ENCODE data around the gene CLEC16A.

Gene CLEC16A, protein sequence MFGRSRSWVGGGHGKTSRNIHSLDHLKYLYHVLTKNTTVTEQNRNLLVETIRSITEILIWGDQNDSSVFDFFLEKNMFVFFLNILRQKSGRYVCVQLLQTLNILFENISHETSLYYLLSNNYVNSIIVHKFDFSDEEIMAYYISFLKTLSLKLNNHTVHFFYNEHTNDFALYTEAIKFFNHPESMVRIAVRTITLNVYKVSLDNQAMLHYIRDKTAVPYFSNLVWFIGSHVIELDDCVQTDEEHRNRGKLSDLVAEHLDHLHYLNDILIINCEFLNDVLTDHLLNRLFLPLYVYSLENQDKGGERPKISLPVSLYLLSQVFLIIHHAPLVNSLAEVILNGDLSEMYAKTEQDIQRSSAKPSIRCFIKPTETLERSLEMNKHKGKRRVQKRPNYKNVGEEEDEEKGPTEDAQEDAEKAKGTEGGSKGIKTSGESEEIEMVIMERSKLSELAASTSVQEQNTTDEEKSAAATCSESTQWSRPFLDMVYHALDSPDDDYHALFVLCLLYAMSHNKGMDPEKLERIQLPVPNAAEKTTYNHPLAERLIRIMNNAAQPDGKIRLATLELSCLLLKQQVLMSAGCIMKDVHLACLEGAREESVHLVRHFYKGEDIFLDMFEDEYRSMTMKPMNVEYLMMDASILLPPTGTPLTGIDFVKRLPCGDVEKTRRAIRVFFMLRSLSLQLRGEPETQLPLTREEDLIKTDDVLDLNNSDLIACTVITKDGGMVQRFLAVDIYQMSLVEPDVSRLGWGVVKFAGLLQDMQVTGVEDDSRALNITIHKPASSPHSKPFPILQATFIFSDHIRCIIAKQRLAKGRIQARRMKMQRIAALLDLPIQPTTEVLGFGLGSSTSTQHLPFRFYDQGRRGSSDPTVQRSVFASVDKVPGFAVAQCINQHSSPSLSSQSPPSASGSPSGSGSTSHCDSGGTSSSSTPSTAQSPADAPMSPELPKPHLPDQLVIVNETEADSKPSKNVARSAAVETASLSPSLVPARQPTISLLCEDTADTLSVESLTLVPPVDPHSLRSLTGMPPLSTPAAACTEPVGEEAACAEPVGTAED

DNA sequence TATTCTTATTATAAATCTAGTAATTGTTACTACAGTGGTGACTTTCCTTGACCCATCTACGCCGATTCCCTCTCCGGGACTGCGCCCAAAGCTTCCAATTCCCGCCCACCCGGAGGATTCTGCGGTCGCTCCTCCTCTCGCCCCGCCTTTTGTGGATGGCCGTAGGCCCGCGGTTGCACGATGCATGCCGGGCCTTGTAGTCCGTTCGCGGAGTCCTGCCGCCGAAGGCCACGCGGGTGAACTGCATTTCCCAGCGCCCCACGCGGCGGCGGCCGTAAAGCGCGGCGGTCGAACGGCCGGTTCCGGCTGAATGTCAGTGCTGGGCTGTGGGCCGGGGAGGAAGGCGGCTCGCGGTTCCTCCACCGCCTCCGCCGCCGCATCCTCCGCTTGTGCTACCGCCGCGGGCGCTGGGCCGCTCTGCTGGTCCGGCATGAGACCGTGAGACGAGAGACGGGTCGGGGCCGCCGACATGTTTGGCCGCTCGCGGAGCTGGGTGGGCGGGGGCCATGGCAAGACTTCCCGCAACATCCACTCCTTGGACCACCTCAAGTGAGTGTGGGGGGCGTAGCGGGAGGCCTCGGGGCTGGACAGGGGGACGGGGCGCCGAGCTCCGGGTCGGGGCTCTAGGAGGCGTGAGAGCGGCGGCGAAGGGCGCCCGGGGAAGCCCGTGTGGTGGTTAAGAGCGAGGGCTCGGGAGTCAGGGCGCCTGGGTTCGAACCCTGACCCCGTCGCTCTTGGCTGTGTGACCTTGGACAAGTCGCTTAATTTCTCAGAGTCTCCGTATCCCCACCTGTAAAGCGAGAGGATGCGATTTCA is at the start of gene CLEC16A:
TSS of gene CLEC16A (plus strand) at position 316 of the 816 bp plus-strand sequence. CDS start at position 470, 154 bp downstream.
- DNase-seq (ENCODE audit: low read depth in 2 of 2) = peak; percentile 89 to 96

- DNase-seq (ENCODE audit: low read depth in 2 of 2) = no peak
Measured at GRCh38 chr16:10895053-10895946, 49.1 kb upstream of the CLEC16A start.

DNA sequence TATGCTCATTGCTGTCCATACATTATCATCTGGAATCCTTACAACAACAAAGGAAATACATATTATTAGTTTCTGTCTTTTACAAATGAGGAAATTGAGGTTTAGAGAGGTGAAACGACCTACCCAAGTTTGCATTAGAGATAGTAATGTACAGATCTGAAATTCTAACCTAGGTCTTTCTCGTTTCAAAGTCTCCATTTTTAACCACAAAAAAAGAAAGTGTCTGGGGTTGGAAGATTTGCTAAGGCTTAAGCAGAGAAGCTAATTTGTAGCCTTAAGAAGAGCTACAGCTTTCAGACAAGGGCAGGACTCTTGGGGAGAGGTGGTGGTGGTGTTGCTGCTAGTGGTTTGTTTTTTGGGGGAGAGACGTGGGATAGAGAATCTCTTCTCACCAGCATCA is 48.2 kb upstream of the CLEC16A start:
- no peak for DNase-seq (ENCODE audit: low read depth in 2 of 2)

DNA sequence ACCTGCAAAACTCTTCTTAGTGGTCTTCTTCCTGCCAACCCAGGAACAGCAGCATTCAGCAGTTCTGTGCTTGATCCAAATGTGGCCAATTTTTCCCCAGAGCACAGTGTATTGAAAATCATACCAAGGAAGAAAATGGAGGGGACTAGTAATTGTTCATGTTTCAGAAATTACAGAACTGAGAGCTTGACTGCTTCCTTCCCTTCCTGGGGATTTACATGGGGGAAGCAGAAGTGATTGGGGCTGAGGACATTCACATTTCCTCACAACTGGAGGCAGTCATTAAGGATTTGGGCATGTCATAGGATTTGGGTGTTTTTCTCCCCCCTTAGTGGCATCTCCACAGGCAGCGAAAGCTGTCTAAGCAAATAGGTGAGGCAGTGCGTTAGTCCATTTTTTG is 47.6 kb upstream of the CLEC16A start:
- DNase-seq (ENCODE audit: low read depth in 2 of 2) = no peak

DNA sequence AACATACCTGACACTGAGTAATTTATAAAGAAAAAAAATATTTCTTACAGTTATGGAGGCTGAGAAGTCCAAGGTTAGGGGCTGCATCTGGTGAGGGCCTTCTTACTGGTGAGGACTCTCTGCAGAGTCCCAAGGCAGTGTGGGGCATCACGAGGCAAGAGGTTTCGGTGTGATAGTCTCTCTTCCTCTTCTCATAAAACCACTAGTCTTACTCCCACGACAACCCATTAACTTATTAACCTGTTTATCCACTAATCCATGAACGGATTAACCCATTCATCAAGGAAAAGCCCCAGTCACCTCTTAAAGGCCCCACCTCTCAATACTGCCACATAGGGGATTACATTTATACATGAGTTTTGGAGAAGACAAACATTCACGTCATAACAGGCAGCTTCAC is 47.2 kb upstream of the CLEC16A start:
- DNase-seq (ENCODE audit: low read depth in 2 of 2) = no peak

DNA sequence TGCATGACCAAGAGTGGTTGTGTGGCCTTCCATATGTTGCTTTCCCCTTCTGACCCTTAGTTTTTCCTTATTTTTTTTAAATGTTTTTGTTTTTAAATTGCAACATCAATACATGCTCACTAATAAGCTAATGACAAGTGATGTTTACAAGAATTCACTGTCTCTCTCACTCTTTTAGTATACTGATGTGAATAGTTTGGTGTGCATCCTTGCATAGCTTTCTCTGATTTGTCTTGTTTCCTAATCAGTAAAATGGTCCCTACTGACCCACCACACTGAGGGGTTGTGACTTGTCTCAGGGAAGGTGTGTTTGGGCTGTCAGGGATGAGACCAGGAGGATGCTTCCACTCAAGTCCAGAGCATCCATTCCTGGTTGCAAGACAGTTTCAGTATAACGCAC is 41.4 kb upstream of the CLEC16A start:
- DNase-seq (ENCODE audit: low read depth in 2 of 2) = no peak

DNA sequence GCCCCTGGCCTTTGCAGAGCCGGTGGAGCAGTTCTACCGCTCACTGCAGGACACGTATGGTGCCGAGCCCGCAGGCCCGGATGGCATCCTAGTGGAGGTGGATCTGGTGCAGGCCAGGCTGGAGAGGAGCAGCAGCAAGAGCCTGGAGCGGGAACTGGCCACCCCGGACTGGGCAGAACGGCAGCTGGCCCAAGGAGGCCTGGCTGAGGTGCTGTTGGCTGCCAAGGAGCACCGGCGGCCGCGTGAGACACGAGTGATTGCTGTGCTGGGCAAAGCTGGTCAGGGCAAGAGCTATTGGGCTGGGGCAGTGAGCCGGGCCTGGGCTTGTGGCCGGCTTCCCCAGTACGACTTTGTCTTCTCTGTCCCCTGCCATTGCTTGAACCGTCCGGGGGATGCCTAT is 37.9 kb upstream of the CLEC16A start:
- DNase-seq (ENCODE audit: low read depth in 2 of 2) = no peak

GRCh38 chr16:10906914-10907756 is 37.2 kb upstream of the CLEC16A start:
- no peak for DNase-seq (ENCODE audit: low read depth in 2 of 2)

GRCh38 chr16:10907757-10908045 is 36.7 kb upstream of the CLEC16A start:
- DNase-seq (ENCODE audit: low read depth in 2 of 2) = no peak

- no peak for DNase-seq (ENCODE audit: low read depth in 2 of 2)
Measured at GRCh38 chr16:10911267-10911666, 33.1 kb upstream of the CLEC16A start.

- DNase-seq (ENCODE audit: low read depth in 2 of 2) = no peak
Measured at GRCh38 chr16:10916534-10916933, 27.8 kb upstream of the CLEC16A start.

- DNase-seq (ENCODE audit: low read depth in 2 of 2) = peak; percentile 60 to 90
Measured at GRCh38 chr16:10918294-10919002, 25.9 kb upstream of the CLEC16A start.

- no peak for DNase-seq (ENCODE audit: low read depth in 2 of 2)
Measured at GRCh38 chr16:10919003-10919351, 25.4 kb upstream of the CLEC16A start.

DNA sequence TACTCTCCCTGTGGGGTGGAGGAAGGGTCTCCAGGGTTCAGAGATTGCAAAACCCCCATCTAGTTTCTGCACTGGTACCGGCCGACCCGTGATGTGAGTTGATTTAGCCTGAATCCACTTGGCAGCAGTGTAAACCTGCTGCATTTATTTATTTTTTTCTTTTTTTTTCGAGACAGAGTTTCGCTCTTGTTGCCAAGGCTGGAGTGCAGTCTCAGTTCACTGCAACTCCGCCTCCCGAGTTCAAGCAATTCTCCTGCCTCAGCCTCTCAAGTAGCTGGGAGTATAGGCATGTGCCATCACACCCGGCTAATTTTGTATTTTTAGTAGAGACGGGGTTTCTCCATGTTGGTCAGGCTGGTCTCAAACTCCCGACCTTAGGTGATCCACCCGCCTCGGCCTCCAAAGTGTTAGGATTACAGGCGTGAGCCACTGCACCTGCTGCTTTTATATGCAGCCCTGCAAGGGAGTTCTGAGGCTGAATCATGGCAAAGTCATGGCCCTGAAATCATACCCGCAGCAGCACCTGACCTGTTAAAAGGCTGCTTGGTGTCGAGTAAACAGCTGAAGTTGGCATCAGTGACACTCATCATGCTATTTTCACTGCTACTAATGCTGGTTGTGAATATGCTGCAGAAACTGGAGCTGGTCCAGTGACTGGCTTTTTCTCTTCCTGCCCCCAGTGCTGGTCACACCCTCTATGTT is 23.5 kb upstream of the CLEC16A start:
- DNase-seq (ENCODE audit: low read depth in 2 of 2) = no peak

- DNase-seq (ENCODE audit: low read depth in 2 of 2) = no peak
Measured at GRCh38 chr16:10921536-10922327, 22.6 kb upstream of the CLEC16A start.

- no peak for DNase-seq (ENCODE audit: low read depth in 2 of 2)
Measured at GRCh38 chr16:10922328-10923145, 21.8 kb upstream of the CLEC16A start.

- no peak for DNase-seq (ENCODE audit: low read depth in 2 of 2)
Measured at GRCh38 chr16:10923146-10923649, 21.2 kb upstream of the CLEC16A start.

Data from stimulated activated CD4-positive, alpha-beta T cell treated with anti-CD3 and anti-CD28 coated beads, Interleukin-12 subunit alpha, Interleukin-12 subunit beta, amount 100 ng/mL, for 24 hours (primary cell).